Neural progenitor cell (in vitro differentiated cells): Measurements from ENCODE around the gene PDCD1.

ENCODE experiments used
- CTCF ChIP-seq: fragments of 200-600 bp; sonication (generic); IDR thresholded peaks from 2 replicates; pipeline ENCODE4 v1.5.1; 2017; ENCODE audit warnings: antibody characterized with exemption, mild to moderate bottlenecking
- EZH2 ChIP-seq: fragments of 200-600 bp; sonication (generic); IDR thresholded peaks from 2 replicates; pipeline ENCODE4 v1.6.1; 2017; ENCODE audit warnings: antibody characterized with exemption, mild to moderate bottlenecking, moderate library complexity
- EZH2phosphoT487 ChIP-seq: fragments of 200-600 bp; sonication (generic); IDR thresholded peaks from 2 replicates; pipeline ENCODE4 v1.6.1; 2017; ENCODE audit warnings: antibody characterized with exemption

GRCh38 chr2:241835611-241836010, 23.1 kb downstream of the PDCD1 start:
- TF ChIP-seq EZH2 (no peak), EZH2phosphoT487 (no peak), CTCF (no peak)
